Measurements from ENCODE around the gene PLXNA2. TPM values are rescaled to one million over a fixed set of nuclear protein-coding genes. Genes with fewer than 3 reads are reported as not detected.

Gene PLXNA2
- total and polyA plus RNA-seq, 2 donors = 1.9 to 5.6 TPM

DNA sequence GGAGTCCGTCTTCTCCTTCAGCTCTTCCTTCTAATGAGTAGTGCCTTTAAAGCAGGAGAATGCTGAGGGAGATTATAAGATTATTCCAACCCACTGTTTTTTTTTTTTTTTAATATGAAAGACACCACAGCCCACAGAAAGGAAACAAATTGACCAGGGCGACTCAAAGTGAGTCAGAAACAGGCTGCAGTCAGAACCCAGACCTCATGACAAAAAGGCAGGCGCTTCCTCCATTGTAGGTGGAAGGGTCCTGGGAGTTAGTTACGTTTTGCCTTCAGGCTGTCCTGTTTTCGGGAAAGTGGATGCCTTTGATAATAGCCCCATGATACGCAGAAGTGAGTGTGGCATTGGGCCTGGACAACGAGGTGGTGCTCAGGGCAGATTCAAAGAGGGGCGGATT lies 21.0 kb downstream of the PLXNA2 start:
- H3K36me3 ChIP-seq (ENCODE audit: control insufficient read depth in 2 of 2, insufficient read depth in 2 of 2, low read length in 1 of 2) = no peaks in the 10 kb centered on the region
- H3K9me3 ChIP-seq (ENCODE audit: control insufficient read depth in 2 of 2, insufficient read depth in 1 of 2, low read length in 1 of 2) = no peaks in the 10 kb centered on the region
- no peak for DNase-seq (ENCODE audit: low read depth in 6 of 9, low spot score in 9 of 9)
- peaks cover 0 to 15% of the 10 kb centered on the region in 2 donors for H3K27me3 ChIP-seq (ENCODE audit: control insufficient read depth in 2 of 2, insufficient read depth in 1 of 2, low read length in 1 of 2)
- H3K27ac ChIP-seq (ENCODE audit: low read depth in 1 of 2, low read length in 1 of 2) = no peak overlapping the region
- H3K4me1 ChIP-seq (ENCODE audit: control insufficient read depth in 2 of 2, insufficient read depth in 2 of 2, low read length in 2 of 2) = peaks cover 0 to 26% of the 10 kb centered on the region in 2 donors
- 73% methylated on average over 8 of the region's 8 CpGs for whole genome bisulfite sequencing
- no peak overlapping the region for H3K4me3 ChIP-seq (ENCODE audit: low read length in 2 of 2)

- no peaks in the 10 kb centered on the region for H3K9me3 ChIP-seq (ENCODE audit: control insufficient read depth in 2 of 2, insufficient read depth in 1 of 2, low read length in 1 of 2)
- no peaks in the 10 kb centered on the region for H3K36me3 ChIP-seq (ENCODE audit: control insufficient read depth in 2 of 2, insufficient read depth in 2 of 2, low read length in 1 of 2)
- peaks cover 0 to 26% of the 10 kb centered on the region in 2 donors for H3K4me1 ChIP-seq (ENCODE audit: control insufficient read depth in 2 of 2, insufficient read depth in 2 of 2, low read length in 2 of 2)
- no peak overlapping the region for H3K4me3 ChIP-seq (ENCODE audit: low read length in 2 of 2)
- H3K27me3 ChIP-seq (ENCODE audit: control insufficient read depth in 2 of 2, insufficient read depth in 1 of 2, low read length in 1 of 2) = peaks cover 0 to 14% of the 10 kb centered on the region in 2 donors
- H3K27ac ChIP-seq (ENCODE audit: low read depth in 1 of 2, low read length in 1 of 2) = no peak overlapping the region
- DNase-seq (ENCODE audit: low read depth in 6 of 9, low spot score in 9 of 9) = no peak
- 93% methylated on average over 14 of the region's 14 CpGs for WGBS
These were observed 21.6 kb downstream of the PLXNA2 start for GRCh38 chr1:208222376-208223126.

- no peak overlapping the region for H3K4me3 ChIP-seq (ENCODE audit: low read length in 2 of 2)
- peaks cover 0 to 26% of the 10 kb centered on the region in 2 donors for H3K4me1 ChIP-seq (ENCODE audit: control insufficient read depth in 2 of 2, insufficient read depth in 2 of 2, low read length in 2 of 2)
- peaks cover 0 to 13% of the 10 kb centered on the region in 2 donors for H3K27me3 ChIP-seq (ENCODE audit: control insufficient read depth in 2 of 2, insufficient read depth in 1 of 2, low read length in 1 of 2)
- DNase-seq (ENCODE audit: low read depth in 6 of 9, low spot score in 9 of 9) = no peak
- H3K27ac ChIP-seq (ENCODE audit: low read depth in 1 of 2, low read length in 1 of 2) = no peak overlapping the region
- H3K36me3 ChIP-seq (ENCODE audit: control insufficient read depth in 2 of 2, insufficient read depth in 2 of 2, low read length in 1 of 2) = no peaks in the 10 kb centered on the region
- 98% methylated on average over 1 of the region's 1 CpG for WGBS
- H3K9me3 ChIP-seq (ENCODE audit: control insufficient read depth in 2 of 2, insufficient read depth in 1 of 2, low read length in 1 of 2) = no peaks in the 10 kb centered on the region
These were observed 22.9 kb downstream of the PLXNA2 start for GRCh38 chr1:208221291-208221622.

DNA sequence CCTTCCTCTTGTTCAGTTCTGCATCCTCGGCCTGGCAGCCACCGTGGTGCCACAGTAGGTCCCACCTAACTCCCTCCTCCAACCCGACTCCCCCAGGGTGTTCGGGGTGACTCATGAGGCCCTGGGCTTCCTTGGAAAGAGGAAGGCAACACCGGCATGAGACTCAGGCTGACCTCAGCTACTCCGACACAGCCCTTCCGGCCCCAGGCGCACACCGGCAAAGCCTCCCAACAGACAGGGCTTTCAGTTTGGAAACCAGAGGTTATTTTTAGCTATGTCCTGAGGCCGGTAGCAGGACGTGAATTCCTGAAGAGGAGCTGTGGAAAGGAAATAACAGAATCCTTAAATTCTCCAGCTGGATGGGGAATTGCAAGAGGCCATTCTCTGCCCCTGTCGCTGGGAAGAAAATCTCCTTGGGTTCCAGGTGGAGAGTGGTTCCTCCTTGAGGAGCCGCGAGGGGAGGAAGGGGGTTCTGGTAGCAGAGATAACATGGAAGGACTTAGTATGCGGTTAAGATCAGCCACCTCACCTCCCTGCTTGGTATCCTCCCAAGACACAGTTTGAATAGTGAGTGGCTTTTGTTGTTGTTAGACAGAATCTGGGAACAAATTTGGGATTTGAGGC lies 24.4 kb downstream of the PLXNA2 start:
- Histone ChIP-seq H3K27ac (ENCODE audit: low read depth in 1 of 2, low read length in 1 of 2) (no peak overlapping the region), H3K4me3 (ENCODE audit: low read length in 2 of 2) (no peak overlapping the region), H3K27me3 (ENCODE audit: control insufficient read depth in 2 of 2, insufficient read depth in 1 of 2, low read length in 1 of 2) (peaks cover 0 to 12% of the 10 kb centered on the region in 2 donors), H3K9me3 (ENCODE audit: control insufficient read depth in 2 of 2, insufficient read depth in 1 of 2, low read length in 1 of 2) (no peaks in the 10 kb centered on the region), H3K4me1 (ENCODE audit: control insufficient read depth in 2 of 2, insufficient read depth in 2 of 2, low read length in 2 of 2) (peaks cover 0 to 26% of the 10 kb centered on the region in 2 donors), H3K36me3 (ENCODE audit: control insufficient read depth in 2 of 2, insufficient read depth in 2 of 2, low read length in 1 of 2) (no peaks in the 10 kb centered on the region)
- DNase-seq (ENCODE audit: low read depth in 6 of 9, low spot score in 9 of 9) = no peak
- 32% methylated on average over 15 of the region's 15 CpGs for WGBS

DNA sequence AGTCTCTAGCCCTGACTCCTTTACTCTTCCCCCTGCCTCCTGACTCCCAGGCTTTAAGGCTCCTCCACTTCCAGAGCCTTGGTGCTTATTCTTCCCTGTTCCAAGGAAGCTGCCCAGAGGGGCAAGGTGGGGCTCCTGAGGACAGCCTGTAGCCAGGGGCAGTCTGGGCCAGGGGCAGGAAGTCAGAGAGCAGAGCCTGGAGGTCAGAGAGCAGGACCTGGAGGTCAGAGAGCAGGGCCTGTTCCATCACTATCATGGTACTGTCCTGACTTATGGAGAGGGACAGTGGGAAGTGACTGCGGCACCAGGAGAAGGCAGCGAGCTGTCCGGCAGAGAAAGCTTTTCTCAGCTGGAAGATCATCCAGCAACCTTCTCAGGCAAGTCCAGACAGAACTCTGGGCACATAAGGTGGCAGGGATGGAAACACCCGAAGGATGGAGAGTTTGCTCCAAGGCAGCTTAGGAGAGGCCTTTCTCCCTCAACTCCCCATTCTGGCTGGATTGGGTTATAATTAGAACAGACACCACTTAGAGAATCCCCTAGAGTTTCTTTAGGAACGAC lies 25.0 kb downstream of the PLXNA2 start:
- Histone ChIP-seq H3K4me3 (ENCODE audit: low read length in 2 of 2) (no peak overlapping the region), H3K36me3 (ENCODE audit: control insufficient read depth in 2 of 2, insufficient read depth in 2 of 2, low read length in 1 of 2) (no peaks in the 10 kb centered on the region), H3K27me3 (ENCODE audit: control insufficient read depth in 2 of 2, insufficient read depth in 1 of 2, low read length in 1 of 2) (peaks cover 0 to 11% of the 10 kb centered on the region in 2 donors), H3K27ac (ENCODE audit: low read depth in 1 of 2, low read length in 1 of 2) (no peak overlapping the region), H3K4me1 (ENCODE audit: control insufficient read depth in 2 of 2, insufficient read depth in 2 of 2, low read length in 2 of 2) (peaks cover 3 to 26% of the 10 kb centered on the region in 2 donors), H3K9me3 (ENCODE audit: control insufficient read depth in 2 of 2, insufficient read depth in 1 of 2, low read length in 1 of 2) (no peaks in the 10 kb centered on the region)
- DNase-seq (ENCODE audit: low read depth in 6 of 9, low spot score in 9 of 9) = no peak
- WGBS = 85% methylated on average over 5 of the region's 5 CpGs

DNA sequence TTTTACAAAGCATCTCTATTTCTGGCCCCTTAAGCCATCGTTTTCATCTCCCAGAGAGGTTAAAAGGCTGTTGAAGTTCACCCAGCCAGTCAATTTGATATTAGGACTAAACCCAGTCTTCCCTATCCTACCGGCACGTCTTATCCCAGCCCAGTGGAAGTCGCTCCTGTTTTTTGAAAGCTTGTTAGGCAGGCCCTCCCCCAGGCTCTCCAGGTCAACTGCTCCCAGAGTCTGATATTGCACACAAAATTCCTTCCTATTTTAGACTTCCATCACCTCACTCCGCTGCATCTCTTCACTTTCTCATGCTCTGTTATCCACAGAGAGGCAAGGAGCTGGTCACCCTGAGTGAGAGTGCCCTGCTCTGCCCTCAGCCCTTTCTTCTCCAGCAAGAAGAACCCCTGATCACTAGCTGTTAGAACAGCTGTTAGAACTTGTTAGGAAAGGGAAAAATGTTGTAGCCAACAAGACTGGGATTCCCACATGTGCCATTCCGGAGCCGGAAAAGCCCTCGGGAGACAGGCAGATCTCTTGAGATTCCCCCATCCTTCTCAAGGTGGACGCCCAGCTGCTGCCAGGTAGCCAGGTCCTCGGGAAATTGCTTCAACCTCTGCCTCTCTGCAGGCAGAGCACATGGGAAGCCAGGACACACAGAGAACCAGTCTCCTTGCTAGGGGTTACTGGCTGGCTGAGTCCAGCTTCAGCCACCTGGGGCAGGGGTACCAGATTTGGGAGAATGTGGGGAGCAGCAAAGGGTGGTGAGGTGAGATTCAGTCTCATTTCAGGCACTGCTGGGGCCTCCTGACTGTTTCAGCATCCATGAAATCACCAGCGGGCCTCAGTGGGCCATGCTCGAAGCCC lies 25.7 kb downstream of the PLXNA2 start:
- DNase-seq (ENCODE audit: low read depth in 6 of 9, low spot score in 9 of 9) = no peak

GRCh38 chr1:208217781-208218180 lies 26.4 kb downstream of the PLXNA2 start:
- Histone ChIP-seq H3K4me1 (ENCODE audit: control insufficient read depth in 2 of 2, insufficient read depth in 2 of 2, low read length in 2 of 2) (peaks cover 3 to 26% of the 10 kb centered on the region in 2 donors), H3K27ac (ENCODE audit: low read depth in 1 of 2, low read length in 1 of 2) (no peak overlapping the region), H3K27me3 (ENCODE audit: control insufficient read depth in 2 of 2, insufficient read depth in 1 of 2, low read length in 1 of 2) (peaks cover 0 to 11% of the 10 kb centered on the region in 2 donors), H3K9me3 (ENCODE audit: control insufficient read depth in 2 of 2, insufficient read depth in 1 of 2, low read length in 1 of 2) (no peaks in the 10 kb centered on the region), H3K36me3 (ENCODE audit: control insufficient read depth in 2 of 2, insufficient read depth in 2 of 2, low read length in 1 of 2) (no peaks in the 10 kb centered on the region), H3K4me3 (ENCODE audit: low read length in 2 of 2) (no peak overlapping the region)
- 86% methylated on average over 10 of the region's 10 CpGs for WGBS
- no peak for DNase-seq (ENCODE audit: low read depth in 6 of 9, low spot score in 9 of 9)

More for the DNA sequence above, 25.7 kb downstream of the PLXNA2 start:
- peaks cover 3 to 26% of the 10 kb centered on the region in 2 donors for H3K4me1 ChIP-seq (ENCODE audit: control insufficient read depth in 2 of 2, insufficient read depth in 2 of 2, low read length in 2 of 2)
- H3K36me3 ChIP-seq (ENCODE audit: control insufficient read depth in 2 of 2, insufficient read depth in 2 of 2, low read length in 1 of 2) = no peaks in the 10 kb centered on the region
- no peaks in the 10 kb centered on the region for H3K9me3 ChIP-seq (ENCODE audit: control insufficient read depth in 2 of 2, insufficient read depth in 1 of 2, low read length in 1 of 2)
- 96% methylated on average over 12 of the region's 12 CpGs for WGBS
- H3K27ac ChIP-seq (ENCODE audit: low read depth in 1 of 2, low read length in 1 of 2) = no peak overlapping the region
- H3K4me3 ChIP-seq (ENCODE audit: low read length in 2 of 2) = no peak overlapping the region
- H3K27me3 ChIP-seq (ENCODE audit: control insufficient read depth in 2 of 2, insufficient read depth in 1 of 2, low read length in 1 of 2) = peaks cover 0 to 11% of the 10 kb centered on the region in 2 donors

DNA sequence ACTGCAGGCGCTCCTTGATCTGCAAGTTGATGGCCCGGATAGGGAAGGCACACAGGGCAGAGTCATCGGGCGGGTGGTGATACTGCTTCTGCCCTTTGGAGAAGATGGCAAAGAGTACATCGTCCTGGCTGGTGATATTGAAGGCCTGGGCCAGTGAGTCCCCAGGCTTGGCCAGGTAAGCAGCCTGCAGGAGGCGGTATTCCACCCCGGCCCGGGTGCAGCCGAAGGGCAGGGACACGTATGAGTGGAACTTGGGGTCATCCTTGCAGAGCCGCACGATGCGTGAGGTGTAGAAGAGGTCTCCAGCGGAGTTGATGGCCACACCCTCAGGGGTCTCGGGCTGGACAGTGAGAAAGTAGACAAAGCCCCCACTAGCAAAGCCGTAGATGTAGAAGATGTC lies 27.4 kb downstream of the PLXNA2 start:
- Histone ChIP-seq H3K27me3 (ENCODE audit: control insufficient read depth in 2 of 2, insufficient read depth in 1 of 2, low read length in 1 of 2) (peaks cover 0 to 11% of the 10 kb centered on the region in 2 donors), H3K27ac (ENCODE audit: low read depth in 1 of 2, low read length in 1 of 2) (no peak overlapping the region), H3K36me3 (ENCODE audit: control insufficient read depth in 2 of 2, insufficient read depth in 2 of 2, low read length in 1 of 2) (no peaks in the 10 kb centered on the region), H3K4me1 (ENCODE audit: control insufficient read depth in 2 of 2, insufficient read depth in 2 of 2, low read length in 2 of 2) (peaks cover 3 to 33% of the 10 kb centered on the region in 2 donors), H3K4me3 (ENCODE audit: low read length in 2 of 2) (no peak overlapping the region), H3K9me3 (ENCODE audit: control insufficient read depth in 2 of 2, insufficient read depth in 1 of 2, low read length in 1 of 2) (no peaks in the 10 kb centered on the region)
- WGBS = 97% methylated on average over 16 of the region's 16 CpGs
- no peak for DNase-seq (ENCODE audit: low read depth in 6 of 9, low spot score in 9 of 9)
